HG02885 (cell line): ENCODE results near the gene FRAS1.
"Not testable (repeated sequence)": the region's sequence is repeated elsewhere in the genome, so short reads cannot be mapped to it uniquely, and the experiment has no call there.

ENCODE experiments used
- ATAC-seq: cut with Tn5 transposase; IDR thresholded peaks from one replicate; pipeline ENCODE4 v1.9.1; 2021; ENCODE audit warnings: mild to moderate bottlenecking; ENCODE audit not compliant: unreplicated experiment, poor library complexity

The FRAS1 gene

GRCh38 chr4:78162342-78162741 is 105.2 kb downstream of the FRAS1 start:
- no peak for ATAC-seq

GRCh38 chr4:78162821-78163220 is 105.7 kb downstream of the FRAS1 start:
- no peak for ATAC-seq

GRCh38 chr4:78165758-78166157 is 108.6 kb downstream of the FRAS1 start:
- no peak for ATAC-seq

- ATAC-seq: no peak
Measured at GRCh38 chr4:78166622-78167021, 109.5 kb downstream of the FRAS1 start.

- ATAC-seq: no peak
Measured at GRCh38 chr4:78167510-78167909, 110.4 kb downstream of the FRAS1 start.

GRCh38 chr4:78168029-78168428 is 110.9 kb downstream of the FRAS1 start:
- no peak for ATAC-seq

GRCh38 chr4:78169728-78170127 is 112.6 kb downstream of the FRAS1 start:
- ATAC-seq: no peak

GRCh38 chr4:78171482-78171881 is 114.4 kb downstream of the FRAS1 start:
- no peak for ATAC-seq

- ATAC-seq: no peak
Measured at GRCh38 chr4:78174891-78175290, 117.8 kb downstream of the FRAS1 start.

GRCh38 chr4:78179196-78179595 is 122.1 kb downstream of the FRAS1 start:
- no peak for ATAC-seq

GRCh38 chr4:78181681-78182234 is 124.6 kb downstream of the FRAS1 start:
- ATAC-seq: not testable (repeated sequence)

- no peak for ATAC-seq
Measured at GRCh38 chr4:78184584-78184983, 127.5 kb downstream of the FRAS1 start.

GRCh38 chr4:78185117-78185516 is 128.0 kb downstream of the FRAS1 start:
- no peak for ATAC-seq

GRCh38 chr4:78186597-78187543 is 129.7 kb downstream of the FRAS1 start:
- ATAC-seq: no peak

- ATAC-seq: no peak
Measured at GRCh38 chr4:78190068-78190467, 132.9 kb downstream of the FRAS1 start.

GRCh38 chr4:78190595-78190994 is 133.5 kb downstream of the FRAS1 start:
- ATAC-seq: no peak

- no peak for ATAC-seq
Measured at GRCh38 chr4:78197947-78198346, 140.8 kb downstream of the FRAS1 start.

- ATAC-seq: no peak
Measured at GRCh38 chr4:78199984-78200383, 142.9 kb downstream of the FRAS1 start.

- no peak for ATAC-seq
Measured at GRCh38 chr4:78200949-78201348, 143.8 kb downstream of the FRAS1 start.

- no peak for ATAC-seq
Measured at GRCh38 chr4:78204176-78204575, 147.1 kb downstream of the FRAS1 start.

- no peak for ATAC-seq
Measured at GRCh38 chr4:78205591-78205990, 148.5 kb downstream of the FRAS1 start.

- no peak for ATAC-seq
Measured at GRCh38 chr4:78207541-78207940, 150.4 kb downstream of the FRAS1 start.
